Activated T-cell treated with anti-CD3 and anti-CD28 coated beads, Interleukin-2, amount 50 U/mL, for 48 hours (primary cell): Measurements from ENCODE around the gene PLPP7.
A peak's percentile ranks its signal among the peaks of the same experiment; 100 is the strongest.

ENCODE experiments used
- DNase-seq, 2 experiments: peaks; one replicate each; pipeline ENCODE4 v3.0.0-alpha.2; 2020

Gene PLPP7

GRCh38 chr9:131270171-131271015 lies 19.1 kb upstream of the PLPP7 start:
- DNase-seq: peak; percentile 75 to 76

GRCh38 chr9:131271016-131271273 lies 18.6 kb upstream of the PLPP7 start:
- peak; percentile 34 to 36 for DNase-seq

- DNase-seq: peak in 1 of 2 experiments; percentile 48
These were observed 18.0 kb upstream of the PLPP7 start for GRCh38 chr9:131271506-131271931.

GRCh38 chr9:131272212-131272611 lies 17.3 kb upstream of the PLPP7 start:
- DNase-seq: peak; percentile 41

- DNase-seq: peak; percentile 59 to 63
These were observed 16.2 kb upstream of the PLPP7 start for GRCh38 chr9:131273146-131273855.

GRCh38 chr9:131273856-131274673 lies 15.5 kb upstream of the PLPP7 start:
- peak; percentile 60 to 62 for DNase-seq

GRCh38 chr9:131274674-131275331 lies 14.7 kb upstream of the PLPP7 start:
- DNase-seq: peak in 1 of 2 experiments; percentile 63

GRCh38 chr9:131275332-131276093 lies 14.0 kb upstream of the PLPP7 start:
- DNase-seq: peak; percentile 67 to 68

GRCh38 chr9:131276094-131276888 lies 13.2 kb upstream of the PLPP7 start, which contains the start of gene FAM78A:
Gene FAM78A (minus strand): TSS chr9:131276510. CDS start chr9:131276179, 331 bp downstream.
- peak; percentile 71 to 76 for DNase-seq

- DNase-seq: peak in 1 of 2 experiments; percentile 48
These were observed 12.6 kb upstream of the PLPP7 start for GRCh38 chr9:131276891-131277286.

- peak; percentile 48 to 60 for DNase-seq
These were observed 12.1 kb upstream of the PLPP7 start for GRCh38 chr9:131277287-131277909.

GRCh38 chr9:131277910-131278701 lies 11.4 kb upstream of the PLPP7 start:
- DNase-seq: peak; percentile 76 to 81

- DNase-seq: peak; percentile 53 to 56
These were observed 10.8 kb upstream of the PLPP7 start for GRCh38 chr9:131278702-131279111.

GRCh38 chr9:131279196-131279862 lies 10.2 kb upstream of the PLPP7 start:
- no peak for DNase-seq

- DNase-seq: no peak
These were observed 9.5 kb upstream of the PLPP7 start for GRCh38 chr9:131279863-131280570.

GRCh38 chr9:131280660-131281059 lies 8.9 kb upstream of the PLPP7 start:
- no peak for DNase-seq

GRCh38 chr9:131281119-131281965 lies 8.2 kb upstream of the PLPP7 start:
- DNase-seq: no peak
